Activated CD8-positive, alpha-beta memory T cell treated with anti-CD3 and anti-CD28 coated beads for 48 hours (primary cell): Measurements from ENCODE around the gene LHPP.
"Not testable (repeated sequence)": the region's sequence is repeated elsewhere in the genome, so short reads cannot be mapped to it uniquely, and the experiment has no call there.

ENCODE experiments used
- DNase-seq, 3 experiments: peaks; one replicate each; pipeline ENCODE4 v3.0.0-alpha.2; 2020; ENCODE audit warnings: low read depth in 2 of 3, low spot score in 2 of 3

Gene LHPP

GRCh38 chr10:124535731-124536495, 74.3 kb downstream of the LHPP start:
- DNase-seq, result no peak

DNA sequence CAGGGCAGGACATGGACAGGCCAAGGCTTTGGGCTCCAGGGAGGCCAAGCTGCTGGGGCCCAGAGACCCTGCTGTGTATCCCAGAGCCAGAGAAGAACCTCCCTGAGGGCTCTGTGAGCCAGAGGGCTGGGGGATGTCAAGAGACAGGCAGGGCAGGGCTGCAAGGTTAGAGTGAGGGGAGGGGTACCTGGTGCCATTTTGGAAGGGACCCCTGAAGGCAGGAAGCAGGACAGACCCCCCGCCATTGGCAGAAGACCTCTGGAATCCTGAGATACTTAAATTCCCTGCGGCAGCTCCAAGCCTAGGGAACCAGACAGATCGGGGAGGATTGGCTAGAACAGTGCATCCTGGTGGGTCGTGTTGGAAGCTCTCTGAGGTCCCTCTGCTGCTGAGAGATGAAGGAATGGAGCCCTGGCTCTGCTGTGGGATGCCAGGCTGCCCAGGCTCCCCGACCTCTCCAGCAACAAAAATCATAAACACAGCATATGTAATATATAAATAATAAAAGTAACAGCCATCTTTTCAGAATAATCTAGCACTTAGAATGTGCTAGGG, 75.0 kb downstream of the LHPP start:
- no peak for DNase-seq

- no peak for DNase-seq
These were observed 75.6 kb downstream of the LHPP start for GRCh38 chr10:124537166-124537725.

DNA sequence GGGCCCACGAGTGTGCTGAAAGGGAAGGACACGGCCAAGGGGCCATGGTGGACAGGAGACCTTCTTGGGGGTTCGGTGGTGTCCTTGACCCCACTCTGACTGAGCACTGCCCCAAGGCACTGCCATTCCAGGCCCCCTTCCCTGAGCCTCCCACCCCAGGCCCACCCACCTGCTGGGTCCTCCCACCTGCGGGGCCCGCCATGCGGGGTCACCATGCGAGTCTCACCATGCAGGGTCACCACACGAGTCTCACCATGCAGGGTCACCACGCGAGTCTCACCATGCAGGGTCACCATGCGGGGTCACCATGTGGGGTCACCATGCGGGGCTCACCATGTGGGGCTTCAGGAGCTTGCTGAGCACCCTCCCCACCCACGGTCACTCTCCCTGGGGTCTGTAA, 76.3 kb downstream of the LHPP start:
- no peak for DNase-seq

DNA sequence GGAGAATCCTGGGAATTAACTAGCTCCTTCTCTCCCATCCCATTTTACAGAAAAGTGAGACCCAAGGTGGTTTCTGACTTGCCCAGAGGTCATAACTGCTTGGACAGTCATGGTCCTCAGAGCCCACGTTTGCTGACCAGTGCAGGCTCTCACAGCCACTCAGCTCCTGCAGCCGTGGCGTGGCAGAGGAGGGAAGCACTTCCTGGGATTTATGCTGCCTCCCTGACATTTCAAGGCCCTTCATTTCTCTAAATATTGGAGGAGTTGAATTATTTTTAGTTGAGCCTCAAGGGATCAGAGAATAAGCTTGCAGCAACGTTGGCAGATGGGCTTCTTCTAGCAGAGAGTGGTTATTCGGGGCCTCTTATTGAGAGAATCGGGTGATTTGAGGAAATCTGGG, 77.1 kb downstream of the LHPP start:
- DNase-seq, result no peak

- peak; percentile 26 to 49 (median 42) for DNase-seq
These were observed 78.5 kb downstream of the LHPP start for GRCh38 chr10:124539935-124540641.

DNA sequence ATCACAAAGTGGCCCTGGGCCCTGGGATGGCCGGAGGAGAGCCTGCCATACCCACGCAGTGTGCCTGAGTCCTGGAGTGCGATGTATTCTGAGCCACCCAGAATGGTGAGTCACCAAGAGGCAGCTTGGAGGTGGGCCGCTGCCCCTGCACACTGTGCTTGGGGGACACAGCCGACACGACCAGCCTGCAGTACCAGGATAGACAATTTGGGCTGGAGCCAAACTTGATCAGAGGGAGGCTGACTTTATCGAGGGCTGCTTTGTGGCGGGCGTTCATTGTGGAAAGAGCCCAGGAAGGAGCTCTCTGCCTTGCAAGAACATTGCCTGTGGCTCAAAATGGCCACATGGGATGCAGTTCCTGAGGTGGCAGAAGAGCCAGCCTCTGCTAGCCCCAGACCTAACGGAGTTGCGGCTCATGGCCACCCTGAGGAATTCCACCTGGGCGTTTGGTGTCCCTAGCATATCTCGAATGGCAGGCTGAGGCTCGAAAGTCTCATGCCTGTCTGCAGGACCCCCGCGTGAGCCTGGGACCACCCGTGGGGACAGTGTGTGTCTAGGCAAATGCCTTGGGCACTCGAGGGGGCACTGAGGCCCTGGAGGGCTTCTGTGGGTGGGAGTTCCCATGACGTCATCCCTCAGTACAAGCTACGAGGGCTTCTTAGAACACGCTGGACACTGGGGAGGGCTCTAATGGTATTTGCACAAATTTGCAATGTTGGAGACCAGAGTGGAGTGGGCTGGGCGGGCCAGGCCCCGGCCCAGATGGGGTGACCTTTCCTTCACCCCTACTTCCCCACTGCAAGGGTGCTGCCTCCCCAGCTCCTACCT, 79.7 kb downstream of the LHPP start:
- no peak for DNase-seq

- DNase-seq, result no peak
These were observed 80.7 kb downstream of the LHPP start for GRCh38 chr10:124542336-124542735.

GRCh38 chr10:124543146-124543545, 81.5 kb downstream of the LHPP start:
- no peak for DNase-seq

DNA sequence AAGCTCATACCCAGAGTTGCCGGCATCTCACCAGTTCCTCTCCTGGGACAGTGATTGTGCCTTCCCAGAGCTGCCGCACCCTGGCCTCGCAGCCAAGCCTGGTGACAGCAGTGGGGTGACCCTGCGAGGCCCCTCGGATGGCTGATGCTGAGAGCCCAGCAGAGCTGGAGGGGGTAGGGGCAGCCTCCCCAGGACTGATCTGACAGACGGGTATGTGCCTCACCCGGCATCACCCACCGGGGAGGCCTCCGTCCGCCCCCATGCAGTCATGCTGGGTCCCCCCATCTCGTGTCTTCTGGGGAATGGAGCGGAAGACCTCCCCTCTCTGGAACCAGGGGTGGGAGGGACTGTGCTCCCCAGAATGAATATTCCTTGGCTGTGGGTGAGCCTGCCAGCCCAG, 82.3 kb downstream of the LHPP start:
- no peak for DNase-seq

DNA sequence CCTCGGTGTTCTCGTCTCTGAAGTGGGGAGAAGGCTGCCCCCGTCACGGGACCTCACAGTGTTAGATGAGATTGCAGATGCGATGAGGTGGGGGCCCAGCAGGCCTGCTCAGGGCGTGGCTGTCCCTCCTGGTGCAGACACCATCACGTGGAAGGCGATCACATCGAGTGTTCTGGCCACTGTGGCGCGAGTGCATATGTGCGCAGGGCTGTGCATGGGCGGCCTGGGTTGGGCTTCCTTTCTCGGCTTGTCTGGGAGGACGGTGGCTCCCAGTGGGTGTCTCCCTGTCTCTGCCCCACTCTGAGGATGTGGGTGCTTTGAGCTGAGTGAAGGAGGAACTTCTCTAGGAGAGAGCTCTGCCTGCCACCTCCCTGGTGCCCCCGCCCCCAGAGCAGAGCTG, 83.1 kb downstream of the LHPP start:
- DNase-seq, result no peak

- DNase-seq, result no peak
These were observed 83.9 kb downstream of the LHPP start for GRCh38 chr10:124545351-124546054.

- no peak for DNase-seq
These were observed 84.4 kb downstream of the LHPP start for GRCh38 chr10:124546055-124546369.

DNA sequence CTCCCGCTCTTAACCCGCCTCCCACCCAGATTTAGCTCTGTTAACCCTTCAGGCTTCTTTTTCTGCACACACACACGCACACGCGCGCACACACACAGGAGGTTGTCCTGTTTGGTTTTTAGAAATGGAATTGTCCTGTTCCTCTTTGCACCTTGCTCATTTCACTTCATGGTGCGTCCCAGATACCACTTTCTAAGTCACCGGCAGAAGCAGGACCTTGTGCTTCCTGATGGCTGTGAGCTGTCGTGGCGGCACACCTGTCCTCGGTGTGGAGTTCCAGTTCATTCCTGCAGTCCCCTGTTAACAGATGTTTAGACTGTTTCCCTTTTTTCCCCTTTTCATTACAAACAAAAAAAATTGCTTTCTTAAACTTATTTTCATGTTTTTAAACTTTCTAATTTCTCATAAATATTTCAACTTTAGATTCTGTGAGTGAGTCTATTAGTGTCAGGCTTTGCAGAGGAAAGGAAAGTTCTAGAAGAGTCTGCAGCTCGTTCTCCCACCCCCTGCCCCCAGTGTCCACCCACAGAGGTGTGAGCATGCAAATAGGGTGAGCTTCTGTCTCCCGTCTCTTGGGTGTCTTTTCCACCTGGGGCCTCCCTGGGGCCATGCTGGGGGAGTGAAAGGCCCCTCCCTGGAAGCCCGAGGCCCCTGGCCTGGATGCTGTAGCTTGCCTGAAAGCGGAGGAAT, 85.5 kb downstream of the LHPP start:
- DNase-seq, result no peak

- DNase-seq, result no peak
These were observed 86.1 kb downstream of the LHPP start for GRCh38 chr10:124547647-124548168.

- DNase-seq, result not testable (repeated sequence)
These were observed 87.5 kb downstream of the LHPP start for GRCh38 chr10:124549171-124549570.

DNA sequence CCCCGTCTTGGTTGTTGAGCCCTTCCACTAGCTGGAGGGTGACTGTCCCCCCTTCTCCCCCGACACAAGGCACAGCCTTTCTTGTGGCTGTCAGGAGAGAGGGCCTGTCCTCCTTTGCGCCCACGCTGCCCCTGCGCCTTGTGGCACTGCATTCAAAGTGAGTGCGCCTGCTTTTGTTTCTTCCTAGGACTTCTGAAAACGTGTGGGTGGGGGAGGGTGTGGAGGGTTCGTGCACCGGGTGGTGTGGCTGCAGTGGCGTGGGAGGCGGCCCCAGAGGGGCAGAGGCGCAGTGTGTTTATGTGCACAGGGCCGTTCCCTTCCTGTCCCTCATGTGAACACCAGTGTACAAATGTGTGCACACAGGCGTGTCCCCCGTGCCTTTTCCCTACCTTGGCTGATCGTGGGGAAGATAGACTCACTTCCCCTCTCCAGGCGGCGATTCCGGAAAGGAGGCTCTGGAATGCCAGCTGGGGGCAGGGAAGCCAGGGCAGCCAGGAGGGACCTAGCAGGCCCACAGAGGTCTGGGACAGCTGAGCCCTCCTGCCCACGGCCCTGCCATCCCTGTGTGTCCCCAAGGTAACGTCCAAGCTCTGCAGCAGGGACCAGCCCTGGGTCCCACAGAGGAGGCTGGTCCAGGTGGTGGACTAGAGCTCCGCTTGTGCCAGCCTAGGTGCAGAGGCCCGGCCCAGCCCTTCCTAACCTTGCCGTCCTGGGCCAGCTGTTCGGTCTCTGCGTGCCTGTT, 88.8 kb downstream of the LHPP start:
- no peak for DNase-seq

- DNase-seq, result no peak
These were observed 89.5 kb downstream of the LHPP start for GRCh38 chr10:124551097-124551496.

DNA sequence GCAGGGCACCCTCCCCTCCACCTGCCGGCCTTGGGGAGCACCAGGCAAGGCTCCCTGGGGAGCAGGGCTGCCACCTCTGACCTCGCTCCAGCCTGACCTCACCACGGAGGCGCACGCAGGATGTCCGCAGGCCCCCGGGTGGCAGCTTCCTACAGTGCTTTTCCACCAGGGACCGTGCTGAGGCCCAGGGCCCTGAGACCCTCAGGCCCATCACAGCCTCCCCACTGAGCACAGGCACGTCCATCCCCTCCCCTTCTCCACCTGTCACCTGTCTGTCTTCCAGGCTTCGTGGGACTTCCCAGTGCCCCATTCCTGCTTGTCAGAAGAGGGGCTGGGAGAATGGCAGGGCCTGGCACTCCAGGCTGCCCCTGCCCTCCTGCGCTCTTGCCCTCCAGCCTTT, 90.1 kb downstream of the LHPP start:
- DNase-seq, result no peak
